GM23248 (cell line): ENCODE results near the gene TCF4.

Experiments used
- EZH2 ChIP-seq: fragments of 200-600 bp; sonication (generic); IDR thresholded peaks from 2 replicates; pipeline ENCODE4 v1.6.1; 2018; ENCODE audit warnings: antibody characterized with exemption, mild to moderate bottlenecking; ENCODE audit not compliant: insufficient read depth, poor library complexity, severe bottlenecking
- EZH2phosphoT487 ChIP-seq: fragments of 200-600 bp; sonication (generic); IDR thresholded peaks from 2 replicates; pipeline ENCODE4 v1.6.1; 2018; ENCODE audit warnings: antibody characterized with exemption, moderate library complexity, mild to moderate bottlenecking, low read depth; ENCODE audit not compliant: insufficient read depth

- TF ChIP-seq EZH2 (no peak), EZH2phosphoT487 (no peak)
Measured at GRCh38 chr18:55402731-55403405, 185.1 kb downstream of the TCF4 start.
